GM23338 (cell line): ENCODE data around the gene SLC25A34. TPM values are rescaled to one million over a fixed set of nuclear protein-coding genes. Genes with fewer than 3 reads are reported as not detected.

Experiments
- ATAC-seq: fragments of 200-7000 bp; cut with Tn5 transposase; 3 replicates; pipeline ENCODE4 v1.9.1; 2020
- DNase-seq: peaks from one replicate; pipeline ENCODE4 v3.0.0-alpha.2; 2015; ENCODE audit warnings: low spot score
- H2AFZ ChIP-seq: fragments of 200-600 bp; sonication (generic); 2 replicates; pipeline ENCODE4 v1.8.0; 2016; ENCODE audit warnings: antibody characterized with exemption, mild to moderate bottlenecking, moderate library complexity
- H3F3A ChIP-seq: fragments of 200-600 bp; sonication (generic); replicated peaks from 2 replicates; pipeline ENCODE4 v1.8.0; 2017; ENCODE audit warnings: antibody characterized with exemption, mixed run types, low read depth
- H3K27ac ChIP-seq: fragments of 200-600 bp; sonication (generic); 2 replicates; pipeline ENCODE4 v1.6.1; 2016; ENCODE audit warnings: low read depth
- H3K27me3 ChIP-seq: fragments of 200-600 bp; sonication (generic); 2 replicates; pipeline ENCODE4 v1.8.0; 2016; ENCODE audit warnings: mild to moderate bottlenecking, mixed run types, moderate library complexity; ENCODE audit not compliant: insufficient read depth
- H3K36me3 ChIP-seq: fragments of 200-600 bp; sonication (generic); 2 replicates; pipeline ENCODE4 v1.8.0; 2016; ENCODE audit warnings: mild to moderate bottlenecking; ENCODE audit not compliant: insufficient read depth
- H3K4me1 ChIP-seq: fragments of 200-600 bp; sonication (generic); 2 replicates; pipeline ENCODE4 v1.8.0; 2016; ENCODE audit warnings: mild to moderate bottlenecking, moderate library complexity; ENCODE audit not compliant: insufficient read depth
- H3K4me2 ChIP-seq: fragments of 200-600 bp; sonication (generic); 2 replicates; pipeline ENCODE4 v1.7.1; 2017; ENCODE audit warnings: mixed run types
- H3K4me3 ChIP-seq: fragments of 200-600 bp; sonication (generic); 2 replicates; pipeline ENCODE4 v1.6.1; 2016; ENCODE audit warnings: mixed run types
- H3K79me2 ChIP-seq: fragments of 200-600 bp; sonication (generic); replicated peaks from 2 replicates; pipeline ENCODE4 v1.8.0; 2017; ENCODE audit warnings: mild to moderate bottlenecking; ENCODE audit not compliant: insufficient read depth
- H3K9me2 ChIP-seq: fragments of 200-600 bp; sonication (generic); 2 replicates; pipeline ENCODE4 v1.8.0; 2017; ENCODE audit not compliant: insufficient read depth
- H4K20me1 ChIP-seq: fragments of 200-600 bp; sonication (generic); replicated peaks from 2 replicates; pipeline ENCODE4 v1.8.0; 2017; ENCODE audit warnings: mild to moderate bottlenecking; ENCODE audit not compliant: insufficient read depth
- H3K27ac Mint-ChIP-seq: 2 replicates; pipeline ENCODE4 v1.8.0; 2020; ENCODE audit warnings: inconsistent platforms, mild to moderate bottlenecking, moderate library complexity, mixed read lengths
- H3K27me3 Mint-ChIP-seq: 3 replicates; pipeline ENCODE4 v1.8.0; 2022; ENCODE audit warnings: low read depth, mild to moderate bottlenecking, moderate library complexity, mixed read lengths, inconsistent platforms; ENCODE audit not compliant: insufficient read depth, poor library complexity
- H3K36me3 Mint-ChIP-seq: 3 replicates; pipeline ENCODE4 v1.8.0; 2021; ENCODE audit warnings: low read depth, mild to moderate bottlenecking, inconsistent platforms, moderate library complexity, mixed read lengths
- H3K4me1 Mint-ChIP-seq: 3 replicates; pipeline ENCODE4 v1.8.0; 2020; ENCODE audit warnings: mild to moderate bottlenecking, inconsistent platforms, mixed read lengths
- H3K4me3 Mint-ChIP-seq: 3 replicates; pipeline ENCODE4 v1.8.0; 2021; ENCODE audit warnings: moderate library complexity, mild to moderate bottlenecking, inconsistent platforms, mixed read lengths
- H3K9me3 Mint-ChIP-seq: 3 replicates; pipeline ENCODE4 v1.8.0; 2020; ENCODE audit warnings: moderate library complexity, mild to moderate bottlenecking, inconsistent platforms, mixed read lengths
- CREB1 ChIP-seq: fragments of 250-450 bp; sonication (Bioruptor Pico); IDR thresholded peaks from 2 replicates; pipeline ENCODE4 v1.5.0; 2020; ENCODE audit warnings: low read depth, mild to moderate bottlenecking, moderate library complexity
- ETS1 ChIP-seq: IDR thresholded peaks from 2 replicates; pipeline ENCODE4 v1.6.1; 2016; ENCODE audit warnings: antibody characterized with exemption
- EZH2 ChIP-seq: fragments of 200-600 bp; sonication (generic); IDR thresholded peaks from one replicate; pipeline ENCODE4 v1.8.0; 2017; ENCODE audit warnings: antibody characterized with exemption, mild to moderate bottlenecking, low read depth; ENCODE audit not compliant: unreplicated experiment
- JUNB ChIP-seq: IDR thresholded peaks from one replicate; pipeline ENCODE4 v1.6.1; 2016; ENCODE audit warnings: antibody characterized with exemption; ENCODE audit not compliant: unreplicated experiment
- NANOG ChIP-seq: IDR thresholded peaks from 2 replicates; pipeline ENCODE4 v1.6.1; 2016; ENCODE audit warnings: antibody characterized with exemption, borderline replicate concordance
- POLR2AphosphoS5 ChIP-seq: IDR thresholded peaks from 2 replicates; pipeline ENCODE4 v1.6.1; 2016; ENCODE audit warnings: antibody characterized with exemption, low read depth
- REST ChIP-seq: IDR thresholded peaks from one replicate; pipeline ENCODE4 v1.6.1; 2018; ENCODE audit warnings: antibody characterized with exemption; ENCODE audit not compliant: unreplicated experiment
- STAT1 ChIP-seq: IDR thresholded peaks from one replicate; pipeline ENCODE4 v1.6.1; 2016; ENCODE audit warnings: antibody characterized with exemption; ENCODE audit not compliant: unreplicated experiment
- ZNF114 ChIP-seq: fragments of 250-450 bp; sonication (Bioruptor Pico); IDR thresholded peaks from 2 replicates; pipeline ENCODE4 v1.5.0; 2020; ENCODE audit warnings: mild to moderate bottlenecking, moderate library complexity
- ZNF462 ChIP-seq: fragments of 250-450 bp; sonication (Bioruptor Pico); IDR thresholded peaks from 2 replicates; pipeline ENCODE4 v1.5.0; 2020; ENCODE audit warnings: mild to moderate bottlenecking, moderate library complexity
- polyA plus RNA-seq: library from polyadenylated mRNA; unstranded; fragments of >200 nt; fragmentation: Nextera tagmentation; extraction: Ambion mirVana; gene quantifications from 2 replicates; pipeline ENCODE4 v1.2.1, GENCODE V29; 2016
- total RNA-seq: library from RNA; depleted of rRNA; stranded (reverse); fragments of >200 nt; shearing (Covaris generic); gene quantifications from 2 replicates; pipeline ENCODE4 v1.2.3, GENCODE V29; 2014

Gene SLC25A34
- total and polyA plus RNA-seq, 2 experiments from 2014 or later = 0.11 to 3.5 TPM

- TF ChIP-seq ZNF462 (CRISPR knock-in tag) = no peak
- no peak for TF ChIP-seq ETS1
- no peak for TF ChIP-seq NANOG
- TF ChIP-seq STAT1 = no peak
- TF ChIP-seq EZH2 = no peak
Measured at GRCh38 chr1:15731735-15732685, 4.0 kb upstream of the SLC25A34 start (continued).

- Histone ChIP-seq H3K4me2 (no peak overlapping the region), H3K79me2 (no peaks in the 10 kb centered on the region), H3K27ac (no peak overlapping the region), H3F3A (no peaks in the 10 kb centered on the region), H4K20me1 (no peaks in the 10 kb centered on the region), H3K9me2 (no peaks in the 10 kb centered on the region), H3K4me3 (no peak overlapping the region), H3K4me1 (no peaks in the 10 kb centered on the region), H3K27me3 (no peaks in the 10 kb centered on the region), H2AFZ (no peak overlapping the region), H3K36me3 (no peaks in the 10 kb centered on the region)
- H3K4me1 Mint-ChIP-seq = 0 out of 3 replicates have a peak, but pooled peaks cover 2% of the 10 kb centered on the region
- DNase-seq (no peak), ATAC-seq (no peak)
- H3K27me3 Mint-ChIP-seq = peaks cover 8% of the 10 kb centered on the region
- no peak overlapping the region for H3K4me3 Mint-ChIP-seq
- H3K36me3 Mint-ChIP-seq = peaks cover 26% of the 10 kb centered on the region
- no peaks in the 10 kb centered on the region for H3K9me3 Mint-ChIP-seq
- H3K27ac Mint-ChIP-seq = no peak overlapping the region
- TF ChIP-seq REST = no peak
- no peak for TF ChIP-seq CREB1 (CRISPR knock-in tag)
- TF ChIP-seq POLR2AphosphoS5 = no peak
- no peak for TF ChIP-seq JUNB
- TF ChIP-seq ZNF114 (CRISPR knock-in tag) = no peak
- TF ChIP-seq NANOG = no peak
Measured at GRCh38 chr1:15732686-15733081, 3.4 kb upstream of the SLC25A34 start.
